Naive thymus-derived CD4-positive, alpha-beta T cell (primary cell): Measurements from ENCODE around the gene SENP5. TPM values are rescaled to one million over a fixed set of nuclear protein-coding genes. Genes with fewer than 3 reads are reported as not detected.

ENCODE experiments used
- ATAC-seq: fragments of 150-1000 bp; cut with Tn5 transposase; 2 replicates; pipeline ENCODE4 v1.10.0; 2021; ENCODE audit warnings: mild to moderate bottlenecking, moderate library complexity
- CTCF ChIA-PET: fragments of 350-600 bp; sonication (Branson Sonifier 250); formaldehyde crosslinking; loops from one replicate; lab custom pipeline; 2021; ENCODE audit warnings: antibody characterized with exemption; lab: Charles Lee
- POLR2A ChIA-PET: fragments of 350-600 bp; sonication (Branson Sonifier 250); formaldehyde crosslinking; loops from one replicate; lab custom pipeline; 2021; ENCODE audit warnings: antibody characterized with exemption, inconsistent platforms; lab: Charles Lee
- DNase-seq, 9 donors: peaks; one replicate each; pipeline versions ENCODE4 v3.0.0 to v3.0.0-alpha.2; 2020 to 2022; ENCODE audit warnings: mixed read lengths in 1 of 9
- H3K27ac ChIP-seq: one replicate; pipeline ENCODE4 v1.7.0; 2013; ENCODE audit warnings: mild to moderate bottlenecking, low read depth, low read length, moderate library complexity
- H3K27me3 ChIP-seq, 2 donors: one replicate each; pipeline ENCODE4 v1.7.0; 2013; ENCODE audit warnings: low read length in 2 of 2, mild to moderate bottlenecking in 2 of 2, moderate library complexity in 2 of 2; ENCODE audit not compliant: control insufficient read depth in 2 of 2, insufficient read depth in 2 of 2
- H3K36me3 ChIP-seq, 3 experiments: 1 replicate in 2 of 3; 2 replicates in 1 of 3; pipeline ENCODE4 v1.7.0; 2013; ENCODE audit warnings: low read length in 3 of 3, mild to moderate bottlenecking in 3 of 3, moderate library complexity in 1 of 3; ENCODE audit not compliant: insufficient read depth in 3 of 3, control insufficient read depth in 2 of 3
- H3K4me1 ChIP-seq, 2 donors: one replicate each; pipeline ENCODE4 v1.7.0; 2013; ENCODE audit warnings: low read length in 2 of 2, mild to moderate bottlenecking in 2 of 2, moderate library complexity in 1 of 2; ENCODE audit not compliant: control insufficient read depth in 2 of 2, insufficient read depth in 2 of 2
- H3K4me3 ChIP-seq: 2 replicates; pipeline ENCODE4 v1.7.0; 2013; ENCODE audit warnings: mild to moderate bottlenecking, low read length
- H3K9me3 ChIP-seq, 3 experiments: 1 replicate in 2 of 3; 2 replicates in 1 of 3; pipeline ENCODE4 v1.7.0; 2013; ENCODE audit warnings: low read length in 3 of 3; ENCODE audit not compliant: control insufficient read depth in 2 of 3
- H3K27ac Mint-ChIP-seq, 9 donors: one replicate each; pipeline ENCODE4 v1.8.0; 2020 to 2022; ENCODE audit warnings: mixed read lengths in 9 of 9, mild to moderate bottlenecking in 8 of 9, moderate library complexity in 5 of 9, inconsistent platforms in 2 of 9
- H3K27me3 Mint-ChIP-seq, 5 donors: one replicate each; pipeline ENCODE4 v1.8.0; 2021 to 2022; ENCODE audit warnings: mixed read lengths in 5 of 5, mild to moderate bottlenecking in 1 of 5
- H3K36me3 Mint-ChIP-seq, 5 donors: one replicate each; pipeline ENCODE4 v1.8.0; 2020 to 2022; ENCODE audit warnings: mixed read lengths in 5 of 5, mild to moderate bottlenecking in 3 of 5, inconsistent platforms in 1 of 5
- H3K4me1 Mint-ChIP-seq, 7 donors: one replicate each; pipeline ENCODE4 v1.8.0; 2020 to 2022; ENCODE audit warnings: mixed read lengths in 7 of 7, mild to moderate bottlenecking in 3 of 7, inconsistent platforms in 1 of 7
- H3K4me3 Mint-ChIP-seq, 10 donors: one replicate each; pipeline ENCODE4 v1.8.0; 2020 to 2022; ENCODE audit warnings: mild to moderate bottlenecking in 10 of 10, mixed read lengths in 10 of 10, moderate library complexity in 6 of 10, inconsistent platforms in 2 of 10
- H3K9me3 Mint-ChIP-seq, 11 donors: one replicate each; pipeline ENCODE4 v1.8.0; 2020 to 2022; ENCODE audit warnings: mixed read lengths in 11 of 11, mild to moderate bottlenecking in 4 of 11, inconsistent platforms in 1 of 11, moderate library complexity in 1 of 11
- intact Hi-C, 2 donors: fragments of 100-400 bp; cut with micrococcal nuclease; formaldehyde crosslinking; loops; one replicate each; pipeline ENCODE4 v1.15.1; 2023
- polyA plus RNA-seq, 2 donors: library from polyadenylated mRNA; unstranded; fragments of 300-500 nt; fragmentation: Illumina TruSeq; gene quantifications; one replicate each; pipeline ENCODE4 v1.2.3, GENCODE V29; 2021
- total RNA-seq, 6 experiments: library from RNA in 5 of 6; stranded (reverse) in 5 of 6; gene quantifications; 1 replicate in 5 of 6; 2 replicates in 1 of 6; pipeline ENCODE4 v1.2.3 and lab custom pipeline; 2021 to 2026

The SENP5 gene
- total and polyA plus RNA-seq, 7 experiments from 2014 or later: 6.8 to 59.4 (median 41.3) TPM

- ChIA-PET POLR2A (no interaction called here), CTCF (no interaction called here)
- intact Hi-C loops: no loop called here
- H3K27me3 Mint-ChIP-seq: no peaks in the 10 kb centered on the region
- no peak for ATAC-seq
- DNase-seq: no peak
- no peaks in the 10 kb centered on the region for H3K9me3 Mint-ChIP-seq
- peaks cover 12 to 41% (median 23%) of the 10 kb centered on the region in 5 donors for H3K36me3 Mint-ChIP-seq
- H3K4me3 Mint-ChIP-seq: no peak overlapping the region
- H3K27ac ChIP-seq: no peak overlapping the region
- H3K4me1 Mint-ChIP-seq: peaks cover 0 to 11% (median 3%) of the 10 kb centered on the region in 7 donors
- no peak overlapping the region for H3K4me3 ChIP-seq
- H3K9me3 ChIP-seq: no peaks in the 10 kb centered on the region
- no peaks in the 10 kb centered on the region for H3K4me1 ChIP-seq
- no peaks in the 10 kb centered on the region for H3K27me3 ChIP-seq
- H3K27ac Mint-ChIP-seq: no peak overlapping the region
- peaks cover 0 to 56% (median 24%) of the 10 kb centered on the region in 3 experiments for H3K36me3 ChIP-seq
These were observed 34.0 kb downstream of the SENP5 start for GRCh38 chr3:196901768-196902167.

- ChIA-PET POLR2A (no interaction called here), CTCF (no interaction called here)
- intact Hi-C loops: no loop called here
- no peak for DNase-seq
- Histone ChIP-seq H3K4me3 (no peak overlapping the region), H3K27ac (no peak overlapping the region), H3K36me3 (peaks cover 0 to 60% (median 24%) of the 10 kb centered on the region in 3 experiments), H3K9me3 (no peaks in the 10 kb centered on the region), H3K27me3 (no peaks in the 10 kb centered on the region), H3K4me1 (no peaks in the 10 kb centered on the region)
- no peak for ATAC-seq
- Mint-ChIP-seq H3K27me3 (no peaks in the 10 kb centered on the region), H3K27ac (no peak overlapping the region), H3K4me3 (no peak overlapping the region), H3K4me1 (peaks cover 0 to 12% (median 2%) of the 10 kb centered on the region in 7 donors), H3K9me3 (no peaks in the 10 kb centered on the region), H3K36me3 (peaks cover 14 to 42% (median 25%) of the 10 kb centered on the region in 5 donors)
These were observed 34.6 kb downstream of the SENP5 start for GRCh38 chr3:196902296-196902695.

GRCh38 chr3:196903740-196904139 is 36.0 kb downstream of the SENP5 start:
- intact Hi-C loops: no loop called here
- H3K4me1 Mint-ChIP-seq: peaks cover 0 to 12% (median 0%) of the 10 kb centered on the region in 7 donors
- peaks cover 14 to 42% (median 25%) of the 10 kb centered on the region in 5 donors for H3K36me3 Mint-ChIP-seq
- H3K4me3 ChIP-seq: no peak overlapping the region
- no peaks in the 10 kb centered on the region for H3K9me3 ChIP-seq
- H3K27ac Mint-ChIP-seq: peak overlapping the region in 1 of 9 donors; percentile 33
- no peak overlapping the region for H3K27ac ChIP-seq
- ChIA-PET CTCF (interaction anchor here (1.0 kb wide), 1 partner anchor 66 kb away, joined by 3 read pairs; no protein-coding TSS in a partner anchor), POLR2A (no interaction called here)
- H3K27me3 ChIP-seq: no peaks in the 10 kb centered on the region
- no peaks in the 10 kb centered on the region for H3K4me1 ChIP-seq
- no peaks in the 10 kb centered on the region for H3K9me3 Mint-ChIP-seq
- H3K27me3 Mint-ChIP-seq: no peaks in the 10 kb centered on the region
- ATAC-seq (no peak), DNase-seq (no peak)
- no peak overlapping the region for H3K4me3 Mint-ChIP-seq
- H3K36me3 ChIP-seq: peaks cover 0 to 60% (median 24%) of the 10 kb centered on the region in 3 experiments

GRCh38 chr3:196914866-196915265 is 47.1 kb downstream of the SENP5 start:
- Mint-ChIP-seq H3K4me1 (peaks cover 0 to 1% (median 0%) of the 10 kb centered on the region in 7 donors), H3K36me3 (peaks cover 5 to 50% (median 24%) of the 10 kb centered on the region in 5 donors), H3K27ac (no peak overlapping the region), H3K9me3 (peaks cover 0 to 12% (median 3%) of the 10 kb centered on the region in 11 donors), H3K27me3 (no peaks in the 10 kb centered on the region), H3K4me3 (no peak overlapping the region)
- Histone ChIP-seq H3K4me1 (no peaks in the 10 kb centered on the region), H3K36me3 (peaks cover 0 to 20% (median 0%) of the 10 kb centered on the region in 3 experiments), H3K9me3 (no peaks in the 10 kb centered on the region), H3K27me3 (no peaks in the 10 kb centered on the region), H3K27ac (no peak overlapping the region), H3K4me3 (no peak overlapping the region)
- POLR2A ChIA-PET: no interaction called here
- DNase-seq: no peak
- CTCF ChIA-PET: interaction anchor here (0.5 kb wide), 1 partner anchor 56 kb away, joined by 4 read pairs; no protein-coding TSS in a partner anchor
- ATAC-seq: no peak
- intact Hi-C loops: no loop called here

GRCh38 chr3:196915375-196915774 is 47.7 kb downstream of the SENP5 start:
- peaks cover 0 to 1% (median 0%) of the 10 kb centered on the region in 7 donors for H3K4me1 Mint-ChIP-seq
- ATAC-seq: no peak
- H3K36me3 ChIP-seq: peaks cover 0 to 20% (median 0%) of the 10 kb centered on the region in 3 experiments
- ChIA-PET CTCF (no interaction called here), POLR2A (no interaction called here)
- no peak overlapping the region for H3K27ac ChIP-seq
- no peaks in the 10 kb centered on the region for H3K4me1 ChIP-seq
- no peaks in the 10 kb centered on the region for H3K9me3 ChIP-seq
- DNase-seq: no peak
- no peaks in the 10 kb centered on the region for H3K27me3 ChIP-seq
- peaks cover 5 to 48% (median 24%) of the 10 kb centered on the region in 5 donors for H3K36me3 Mint-ChIP-seq
- H3K4me3 ChIP-seq: no peak overlapping the region
- intact Hi-C loops: no loop called here
- H3K9me3 Mint-ChIP-seq: peaks cover 0 to 12% (median 3%) of the 10 kb centered on the region in 11 donors
- no peak overlapping the region for H3K4me3 Mint-ChIP-seq
- no peak overlapping the region for H3K27ac Mint-ChIP-seq
- no peaks in the 10 kb centered on the region for H3K27me3 Mint-ChIP-seq

GRCh38 chr3:196916221-196916620 is 48.5 kb downstream of the SENP5 start:
- no peak overlapping the region for H3K4me3 ChIP-seq
- peaks cover 0 to 20% (median 0%) of the 10 kb centered on the region in 3 experiments for H3K36me3 ChIP-seq
- Mint-ChIP-seq H3K27me3 (no peaks in the 10 kb centered on the region), H3K4me3 (no peak overlapping the region), H3K36me3 (peaks cover 0 to 44% (median 24%) of the 10 kb centered on the region in 5 donors), H3K9me3 (peaks cover 0 to 12% (median 3%) of the 10 kb centered on the region in 11 donors), H3K27ac (peak overlapping the region in 1 of 9 donors; percentile 38), H3K4me1 (peaks cover 0 to 1% (median 0%) of the 10 kb centered on the region in 7 donors)
- no peak for DNase-seq
- ChIA-PET POLR2A (no interaction called here), CTCF (no interaction called here)
- no peak overlapping the region for H3K27ac ChIP-seq
- intact Hi-C loops: no loop called here
- no peaks in the 10 kb centered on the region for H3K9me3 ChIP-seq
- H3K27me3 ChIP-seq: no peaks in the 10 kb centered on the region
- ATAC-seq: no peak
- no peaks in the 10 kb centered on the region for H3K4me1 ChIP-seq

GRCh38 chr3:196916995-196917394 is 49.3 kb downstream of the SENP5 start:
- Mint-ChIP-seq H3K4me3 (no peak overlapping the region), H3K36me3 (peaks cover 0 to 43% (median 24%) of the 10 kb centered on the region in 5 donors), H3K27me3 (no peaks in the 10 kb centered on the region), H3K27ac (peak overlapping the region in 3 of 9 donors; percentile 1 to 32 (median 13)), H3K4me1 (no peaks in the 10 kb centered on the region), H3K9me3 (peaks cover 0 to 12% (median 3%) of the 10 kb centered on the region in 11 donors)
- H3K4me3 ChIP-seq: no peak overlapping the region
- peaks cover 0 to 15% (median 0%) of the 10 kb centered on the region in 3 experiments for H3K36me3 ChIP-seq
- ChIA-PET POLR2A (interaction anchor here (0.7 kb wide), 1 partner anchor 48 kb away, joined by 5 read pairs; no protein-coding TSS in a partner anchor), CTCF (no interaction called here)
- DNase-seq: no peak
- intact Hi-C loops: no loop called here
- no peaks in the 10 kb centered on the region for H3K4me1 ChIP-seq
- H3K27me3 ChIP-seq: no peaks in the 10 kb centered on the region
- ATAC-seq: no peak
- H3K27ac ChIP-seq: no peak overlapping the region
- no peaks in the 10 kb centered on the region for H3K9me3 ChIP-seq
